ENCODE data around the gene DNA2. TPM values are rescaled to one million over a fixed set of nuclear protein-coding genes. Genes with fewer than 3 reads are reported as not detected.

The DNA2 gene
- polyA plus RNA-seq, 4 donors: 2.2 to 7.8 (median 4.1) TPM

DNA sequence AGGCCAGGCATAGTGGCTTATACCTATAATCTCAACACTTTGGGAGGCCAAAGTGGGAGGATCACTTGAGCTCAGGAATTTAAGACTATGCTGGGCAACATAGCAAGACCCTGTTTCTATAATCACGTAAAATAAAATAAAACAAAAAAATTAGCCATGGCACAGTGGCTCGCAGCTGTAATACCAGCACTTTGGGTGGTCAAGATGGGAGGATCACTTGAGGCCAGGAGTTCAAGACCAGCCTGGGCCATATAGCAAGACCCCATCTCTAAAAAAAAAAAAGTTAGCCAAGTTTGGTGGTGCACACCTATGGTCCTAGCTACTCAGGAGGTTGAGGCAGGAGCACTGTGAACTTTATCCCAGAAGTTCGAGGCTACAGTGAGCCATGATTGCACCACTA, 30.9 kb downstream of the DNA2 start:
- Histone ChIP-seq H3K4me1 (ENCODE audit: control insufficient read depth in 3 of 3, insufficient read depth in 2 of 3, low read depth in 1 of 3, low read length in 2 of 3) (no peaks in the 10 kb centered on the region), H3K27me3 (ENCODE audit: control insufficient read depth in 3 of 3, insufficient read depth in 3 of 3, low read length in 3 of 3) (no peaks in the 10 kb centered on the region), H3K9me3 (ENCODE audit: control insufficient read depth in 2 of 2, insufficient read depth in 1 of 2, low read depth in 1 of 2, low read length in 1 of 2) (no peaks in the 10 kb centered on the region), H3K4me3 (ENCODE audit: low read depth in 1 of 3, low read length in 3 of 3) (no peak overlapping the region), H3K27ac (ENCODE audit: low read depth in 1 of 3, low read length in 2 of 3) (no peak overlapping the region), H3K36me3 (ENCODE audit: control insufficient read depth in 3 of 3, insufficient read depth in 2 of 3, low read depth in 1 of 3, low read length in 3 of 3) (peaks cover 1 to 27% (median 2%) of the 10 kb centered on the region in 3 donors)
- no peak for DNase-seq
- WGBS, 3 donors: 97 to 99% (median 99%) methylated on average over 3 of the region's 3 CpGs
- no peak for FAIRE-seq

DNA sequence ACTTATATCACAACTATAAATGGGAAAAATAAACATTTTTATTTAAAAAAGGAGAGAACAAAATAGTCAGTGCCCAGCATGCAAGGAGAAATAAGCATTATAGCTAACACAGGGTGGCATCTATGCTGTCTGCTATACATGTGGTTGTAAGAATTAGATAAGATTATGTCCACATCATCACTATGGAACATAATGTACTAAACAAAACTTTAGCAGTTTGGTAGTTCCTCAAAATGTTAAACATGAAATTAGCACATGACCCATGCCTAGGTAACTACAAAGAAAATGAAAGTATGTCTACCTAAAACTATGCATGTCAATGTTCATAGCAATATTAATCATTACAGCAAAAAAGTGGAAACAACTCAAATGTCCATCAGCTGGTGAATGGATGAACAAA, 36.0 kb downstream of the DNA2 start:
- Histone ChIP-seq H3K36me3 (ENCODE audit: control insufficient read depth in 3 of 3, insufficient read depth in 2 of 3, low read depth in 1 of 3, low read length in 3 of 3) (peaks cover 1 to 29% (median 2%) of the 10 kb centered on the region in 3 donors), H3K4me3 (ENCODE audit: low read depth in 1 of 3, low read length in 3 of 3) (no peak overlapping the region), H3K4me1 (ENCODE audit: control insufficient read depth in 3 of 3, insufficient read depth in 2 of 3, low read depth in 1 of 3, low read length in 2 of 3) (no peaks in the 10 kb centered on the region), H3K27me3 (ENCODE audit: control insufficient read depth in 3 of 3, insufficient read depth in 3 of 3, low read length in 3 of 3) (no peaks in the 10 kb centered on the region), H3K9me3 (ENCODE audit: control insufficient read depth in 2 of 2, insufficient read depth in 1 of 2, low read depth in 1 of 2, low read length in 1 of 2) (no peaks in the 10 kb centered on the region), H3K27ac (ENCODE audit: low read depth in 1 of 3, low read length in 2 of 3) (no peak overlapping the region)
- DNase-seq (no peak), FAIRE-seq (no peak)

DNA sequence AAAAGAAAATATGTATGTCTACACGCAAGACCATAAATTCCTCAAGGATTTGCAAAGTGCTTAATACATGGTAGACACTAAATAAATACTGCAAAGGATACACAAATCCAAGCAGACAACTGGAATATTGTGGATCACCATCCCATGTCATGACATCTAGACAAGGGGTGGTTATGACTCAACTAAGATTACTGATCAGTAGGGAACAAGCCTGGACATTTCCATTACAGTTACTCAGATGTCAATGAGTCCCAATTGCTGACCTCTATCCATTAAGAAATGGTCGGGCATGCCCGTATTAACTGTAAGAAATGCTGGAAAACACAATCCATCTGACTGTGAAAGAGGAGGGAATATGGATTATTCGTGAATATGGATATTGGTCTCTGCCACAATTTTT, 37.1 kb downstream of the DNA2 start:
- Histone ChIP-seq H3K27ac (ENCODE audit: low read depth in 1 of 3, low read length in 2 of 3) (no peak overlapping the region), H3K9me3 (ENCODE audit: control insufficient read depth in 2 of 2, insufficient read depth in 1 of 2, low read depth in 1 of 2, low read length in 1 of 2) (no peaks in the 10 kb centered on the region), H3K4me3 (ENCODE audit: low read depth in 1 of 3, low read length in 3 of 3) (no peak overlapping the region), H3K27me3 (ENCODE audit: control insufficient read depth in 3 of 3, insufficient read depth in 3 of 3, low read length in 3 of 3) (no peaks in the 10 kb centered on the region), H3K36me3 (ENCODE audit: control insufficient read depth in 3 of 3, insufficient read depth in 2 of 3, low read depth in 1 of 3, low read length in 3 of 3) (peaks cover 1 to 26% (median 2%) of the 10 kb centered on the region in 3 donors), H3K4me1 (ENCODE audit: control insufficient read depth in 3 of 3, insufficient read depth in 2 of 3, low read depth in 1 of 3, low read length in 2 of 3) (no peaks in the 10 kb centered on the region)
- no peak for FAIRE-seq
- DNase-seq: no peak
- 97 to 98% (median 97%) methylated on average over 4 of the region's 4 CpGs for WGBS, 3 donors

DNA sequence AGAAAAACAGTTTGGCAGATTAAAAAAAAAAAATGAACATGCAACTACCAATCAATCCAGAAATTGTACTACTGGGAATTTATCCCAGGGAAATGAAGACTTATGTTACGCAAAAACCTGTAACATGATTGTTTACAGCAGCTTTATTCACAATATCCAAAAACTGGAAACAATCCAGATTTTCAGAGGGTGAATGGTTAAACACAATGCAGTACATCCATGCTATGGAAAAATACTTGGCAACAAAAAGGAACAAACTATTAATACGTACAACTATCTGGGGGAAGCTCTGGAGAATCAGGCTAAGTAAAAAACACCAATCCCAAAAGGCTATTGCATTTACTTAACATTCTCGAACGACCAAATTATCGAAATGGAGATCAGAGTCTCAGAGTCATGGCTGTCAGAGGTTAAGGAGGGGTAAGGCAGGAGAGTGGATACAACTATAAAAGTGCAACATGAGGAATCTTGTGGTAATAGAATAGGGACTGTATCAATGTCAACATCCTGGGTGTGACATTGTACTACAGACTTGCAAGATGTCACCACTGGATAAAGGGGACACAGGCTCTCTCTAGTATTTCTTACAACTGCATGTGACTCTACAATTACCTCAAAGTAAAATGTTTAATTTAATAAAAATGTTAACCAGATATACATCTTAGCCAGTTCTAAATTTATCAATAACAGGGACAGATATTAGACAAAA, 43.2 kb downstream of the DNA2 start:
- DNase-seq: no peak
- Histone ChIP-seq H3K36me3 (ENCODE audit: control insufficient read depth in 3 of 3, insufficient read depth in 2 of 3, low read depth in 1 of 3, low read length in 3 of 3) (peaks cover 0 to 20% (median 0%) of the 10 kb centered on the region in 3 donors), H3K9me3 (ENCODE audit: control insufficient read depth in 2 of 2, insufficient read depth in 1 of 2, low read depth in 1 of 2, low read length in 1 of 2) (no peaks in the 10 kb centered on the region), H3K27ac (ENCODE audit: low read depth in 1 of 3, low read length in 2 of 3) (no peak overlapping the region), H3K4me1 (ENCODE audit: control insufficient read depth in 3 of 3, insufficient read depth in 2 of 3, low read depth in 1 of 3, low read length in 2 of 3) (no peaks in the 10 kb centered on the region), H3K4me3 (ENCODE audit: low read depth in 1 of 3, low read length in 3 of 3) (no peak overlapping the region), H3K27me3 (ENCODE audit: control insufficient read depth in 3 of 3, insufficient read depth in 3 of 3, low read length in 3 of 3) (no peaks in the 10 kb centered on the region)
- 88 to 96% (median 96%) methylated on average over 5 of the region's 5 CpGs for WGBS, 3 donors
- FAIRE-seq: no peak

DNA sequence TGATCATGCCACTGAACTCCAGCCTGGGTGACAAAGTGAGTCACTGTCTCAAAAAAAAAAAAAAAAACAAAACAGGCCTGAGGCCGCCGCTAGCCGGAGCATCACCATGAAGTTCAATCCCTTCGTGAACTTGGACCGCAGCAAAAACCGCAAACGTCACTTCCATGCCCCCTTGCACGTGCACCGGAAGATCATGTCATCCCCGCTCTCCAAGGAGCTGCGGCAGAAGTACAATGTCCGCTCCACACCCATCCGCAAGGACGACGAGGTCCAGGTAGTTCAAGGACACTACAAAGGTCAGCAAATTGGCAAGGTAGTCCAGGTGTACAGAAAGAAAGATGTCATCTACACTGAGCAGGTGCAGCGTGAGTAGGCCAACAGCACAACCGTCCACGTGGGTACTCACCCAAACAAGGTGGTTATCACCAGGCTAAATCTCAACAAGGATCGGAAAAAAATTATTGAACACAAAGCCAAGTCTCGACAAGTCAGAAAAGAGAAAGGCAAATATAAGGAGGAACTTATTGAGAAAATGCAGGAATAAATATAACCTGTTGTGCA, 47.2 kb downstream of the DNA2 start:
- Histone ChIP-seq H3K27ac (ENCODE audit: low read depth in 1 of 3, low read length in 2 of 3) (no peak overlapping the region), H3K27me3 (ENCODE audit: control insufficient read depth in 3 of 3, insufficient read depth in 3 of 3, low read length in 3 of 3) (no peaks in the 10 kb centered on the region), H3K36me3 (ENCODE audit: control insufficient read depth in 3 of 3, insufficient read depth in 2 of 3, low read depth in 1 of 3, low read length in 3 of 3) (peaks cover 0 to 20% (median 0%) of the 10 kb centered on the region in 3 donors), H3K4me1 (ENCODE audit: control insufficient read depth in 3 of 3, insufficient read depth in 2 of 3, low read depth in 1 of 3, low read length in 2 of 3) (no peaks in the 10 kb centered on the region), H3K9me3 (ENCODE audit: control insufficient read depth in 2 of 2, insufficient read depth in 1 of 2, low read depth in 1 of 2, low read length in 1 of 2) (no peaks in the 10 kb centered on the region), H3K4me3 (ENCODE audit: low read depth in 1 of 3, low read length in 3 of 3) (no peak overlapping the region)
- 86 to 93% (median 92%) methylated on average over 20 of the region's 20 CpGs for WGBS, 3 donors
- DNase-seq (no peak), FAIRE-seq (no peak)

DNA sequence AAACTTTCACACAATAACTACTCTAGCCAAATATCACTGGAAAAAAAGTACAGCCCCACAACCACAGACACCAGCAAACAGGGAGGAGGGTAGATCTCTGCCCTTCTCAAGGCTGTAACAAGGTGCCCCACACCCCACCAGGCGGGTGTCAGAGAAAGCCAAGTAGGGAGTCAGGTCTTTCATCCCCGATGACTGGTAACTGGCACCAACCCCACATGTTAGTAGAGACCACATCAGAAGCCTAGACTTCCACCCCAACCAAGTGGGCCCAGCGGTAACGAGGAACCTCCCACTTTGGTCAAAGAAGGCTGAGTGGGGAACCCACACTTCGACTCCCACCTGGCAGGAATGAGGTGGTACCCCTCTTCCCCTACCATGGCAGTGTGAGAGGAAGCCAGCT, 48.3 kb downstream of the DNA2 start:
- FAIRE-seq: no peak
- 81 to 93% (median 88%) methylated on average over 5 of the region's 5 CpGs for WGBS, 3 donors

DNA sequence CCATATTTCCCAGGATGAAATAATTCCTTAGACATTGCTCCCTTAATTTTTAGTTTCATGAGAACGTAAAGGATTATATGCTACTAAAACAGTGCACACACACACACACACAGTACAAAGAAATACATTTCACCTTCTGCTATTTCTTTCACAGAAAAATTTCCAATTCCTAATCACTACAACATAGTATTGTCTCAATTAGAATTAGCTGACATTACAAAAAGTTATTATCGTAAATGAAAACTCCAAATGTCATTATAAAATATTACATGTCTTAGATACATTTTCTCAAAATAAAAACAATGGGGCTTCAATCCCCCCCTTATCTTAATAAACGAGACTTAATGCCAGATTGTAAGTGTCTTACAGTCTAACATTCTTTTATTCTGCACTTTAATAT, 52.4 kb downstream of the DNA2 start:
- peaks cover 0 to 26% (median 0%) of the 10 kb centered on the region in 3 donors for H3K36me3 ChIP-seq (ENCODE audit: control insufficient read depth in 3 of 3, insufficient read depth in 2 of 3, low read depth in 1 of 3, low read length in 3 of 3)
- H3K4me3 ChIP-seq (ENCODE audit: low read depth in 1 of 3, low read length in 3 of 3): no peak overlapping the region
- 90 to 93% (median 92%) methylated on average over 3 of the region's 3 CpGs for WGBS, 3 donors
- H3K4me1 ChIP-seq (ENCODE audit: control insufficient read depth in 3 of 3, insufficient read depth in 2 of 3, low read depth in 1 of 3, low read length in 2 of 3): no peaks in the 10 kb centered on the region
- H3K9me3 ChIP-seq (ENCODE audit: control insufficient read depth in 2 of 2, insufficient read depth in 1 of 2, low read depth in 1 of 2, low read length in 1 of 2): no peaks in the 10 kb centered on the region
- DNase-seq (no peak), FAIRE-seq (no peak)
- H3K27ac ChIP-seq (ENCODE audit: low read depth in 1 of 3, low read length in 2 of 3): no peak overlapping the region
- no peaks in the 10 kb centered on the region for H3K27me3 ChIP-seq (ENCODE audit: control insufficient read depth in 3 of 3, insufficient read depth in 3 of 3, low read length in 3 of 3)

More for the DNA sequence above, 48.3 kb downstream of the DNA2 start:
- Histone ChIP-seq H3K36me3 (ENCODE audit: control insufficient read depth in 3 of 3, insufficient read depth in 2 of 3, low read depth in 1 of 3, low read length in 3 of 3) (peaks cover 0 to 19% (median 0%) of the 10 kb centered on the region in 3 donors), H3K4me1 (ENCODE audit: control insufficient read depth in 3 of 3, insufficient read depth in 2 of 3, low read depth in 1 of 3, low read length in 2 of 3) (no peaks in the 10 kb centered on the region), H3K9me3 (ENCODE audit: control insufficient read depth in 2 of 2, insufficient read depth in 1 of 2, low read depth in 1 of 2, low read length in 1 of 2) (no peaks in the 10 kb centered on the region), H3K4me3 (ENCODE audit: low read depth in 1 of 3, low read length in 3 of 3) (no peak overlapping the region), H3K27ac (ENCODE audit: low read depth in 1 of 3, low read length in 2 of 3) (no peak overlapping the region), H3K27me3 (ENCODE audit: control insufficient read depth in 3 of 3, insufficient read depth in 3 of 3, low read length in 3 of 3) (no peaks in the 10 kb centered on the region)
- no peak for DNase-seq

DNA sequence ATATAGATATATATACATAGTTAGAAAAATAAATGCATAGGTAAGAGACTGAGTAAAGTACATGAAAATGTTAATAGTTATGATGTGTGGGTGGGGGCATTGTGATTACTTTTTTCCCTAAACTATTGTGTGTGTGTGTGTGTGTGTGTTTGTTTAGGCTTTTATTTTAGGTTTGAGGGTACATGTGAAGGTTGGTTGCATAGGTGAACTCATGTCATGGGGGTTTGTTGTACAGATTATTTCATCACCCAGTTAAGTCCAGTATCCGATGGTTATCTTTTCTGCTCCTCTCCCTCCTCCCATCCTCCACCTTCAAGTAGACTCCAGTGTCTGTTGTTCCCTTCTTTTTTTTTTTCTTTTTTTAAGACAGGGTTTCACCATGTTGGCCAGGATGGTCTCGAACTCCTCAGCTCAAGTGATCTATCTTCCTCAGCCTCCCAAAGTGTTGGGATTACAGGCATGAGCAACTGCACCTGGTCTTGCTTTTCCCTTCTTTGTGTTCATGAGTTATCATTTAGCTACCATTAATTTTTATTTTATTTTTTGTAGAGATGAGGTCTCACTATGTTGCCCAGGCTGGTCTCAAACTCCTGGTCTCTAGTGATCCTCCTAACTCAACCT, 62.8 kb downstream of the DNA2 start:
- H3K36me3 ChIP-seq (ENCODE audit: control insufficient read depth in 3 of 3, insufficient read depth in 2 of 3, low read depth in 1 of 3, low read length in 3 of 3): peaks cover 0 to 2% (median 0%) of the 10 kb centered on the region in 3 donors
- DNase-seq (no peak), FAIRE-seq (no peak)
- no peaks in the 10 kb centered on the region for H3K9me3 ChIP-seq (ENCODE audit: control insufficient read depth in 2 of 2, insufficient read depth in 1 of 2, low read depth in 1 of 2, low read length in 1 of 2)
- H3K4me3 ChIP-seq (ENCODE audit: low read depth in 1 of 3, low read length in 3 of 3): no peak overlapping the region
- peaks cover 0 to 2% (median 0%) of the 10 kb centered on the region in 3 donors for H3K4me1 ChIP-seq (ENCODE audit: control insufficient read depth in 3 of 3, insufficient read depth in 2 of 3, low read depth in 1 of 3, low read length in 2 of 3)
- H3K27ac ChIP-seq (ENCODE audit: low read depth in 1 of 3, low read length in 2 of 3): no peak overlapping the region
- WGBS, 3 donors: 82 to 90% (median 89%) methylated on average over 2 of the region's 2 CpGs
- H3K27me3 ChIP-seq (ENCODE audit: control insufficient read depth in 3 of 3, insufficient read depth in 3 of 3, low read length in 3 of 3): no peaks in the 10 kb centered on the region
